Measurements from ENCODE around the gene TMEM190. TPM values are rescaled to one million over a fixed set of nuclear protein-coding genes. Genes with fewer than 3 reads are reported as not detected.

Gene TMEM190
- total and polyA plus RNA-seq, 2 of the 8 experiments (the other 6 are each of a cell fraction or from before 2014, with no cell fraction given), result 1.6 TPM; not detected in 1

- H3K36me3 ChIP-seq (ENCODE audit: control insufficient read depth in 2 of 4, insufficient read depth in 4 of 4, low read length in 3 of 4), result peaks cover 0 to 54% (median 15%) of the 10 kb centered on the region in 4 experiments; a peak in 4 of 8 replicates
- DNase-seq (ENCODE audit: low read depth in 1 of 2, low spot score in 2 of 2) (no peak), FAIRE-seq (no peak)
- H3K79me2 ChIP-seq (ENCODE audit: control insufficient read depth in 1 of 2, insufficient read depth in 2 of 2, low read length in 2 of 2), result no peaks in the 10 kb centered on the region
- H2BK5ac ChIP-seq (ENCODE audit: low read depth, low read length), result peak overlapping the region; percentile 92; the same call in 1 of the 2 replicates
- H4K20me1 ChIP-seq (replicated peaks in 1 of 2; ENCODE audit: control insufficient read depth in 1 of 2, insufficient read depth in 2 of 2, low read length in 2 of 2), result peaks cover 0 to 2% of the 10 kb centered on the region in 2 experiments
- H3K18ac ChIP-seq (ENCODE audit: extremely low read depth, low read length), result peak overlapping the region; percentile 10
- H3K23me2 ChIP-seq (ENCODE audit: low read depth, low read length), result peaks cover 1% of the 10 kb centered on the region; the same call in 1 of the 2 replicates
- POLR2A ChIA-PET (ENCODE audit: partially characterized antibody), result interaction anchor here (0.9 to 7.9 kb wide), 16 partner anchors 9 to 60 kb away, joined by 3 to 58 read pairs (median 6); partner anchors contain the start of genes IL11, TMEM190, TMEM238 and UBE2S
- no peak overlapping the region for H2BK20ac ChIP-seq (ENCODE audit: low read length)
- H3K27ac ChIP-seq (ENCODE audit: low read depth, low read length), result peak overlapping the region; percentile 76; the same call in 1 of the 2 replicates
- peak overlapping the region; percentile 45; the same call in 1 of the 2 replicates for H4K8ac ChIP-seq (ENCODE audit: extremely low read depth, insufficient read depth, low read length)
- no peaks in the 10 kb centered on the region for H3K79me1 ChIP-seq (ENCODE audit: low read depth, low read length)
- H3K4me3 ChIP-seq (ENCODE audit: extremely low read depth in 1 of 4, insufficient read depth in 2 of 4, low read depth in 3 of 4, low read length in 4 of 4), result no peak overlapping the region
- H4K5ac ChIP-seq (ENCODE audit: insufficient read length, low read depth, low read length), result peak overlapping the region; percentile 29
- CTCF ChIA-PET (ENCODE audit: partially characterized antibody), result interaction anchor here (0.6 to 2.9 kb wide), 8 partner anchors 10 to 187 kb away, joined by 3 to 12 read pairs (median 4); partner anchors contain the start of gene TMEM238
- H2BK12ac ChIP-seq (ENCODE audit: low read depth, low read length), result 0 out of 2 replicates have a peak overlapping the region, but pooled peaks have one; percentile 14
- no peak overlapping the region for H3K14ac ChIP-seq (ENCODE audit: insufficient read length)
- H2BK120ac ChIP-seq (replicated peaks; ENCODE audit: low read depth, low read length), result no peak overlapping the region
- H2BK15ac ChIP-seq (ENCODE audit: low read length), result no peak overlapping the region; the same call in 1 of the 2 replicates
- peak overlapping the region in 1 of 2 experiments; percentile 66; a peak in 2 of 4 replicates for H3K4me2 ChIP-seq (ENCODE audit: insufficient read depth in 1 of 2, low read depth in 2 of 2, low read length in 2 of 2)
- H3K56ac ChIP-seq (replicated peaks; ENCODE audit: insufficient read length, low read depth, low read length), result no peak overlapping the region
- H3K9ac ChIP-seq (replicated peaks in 1 of 4; ENCODE audit: extremely low read depth in 1 of 4, low read depth in 3 of 4, low read length in 3 of 4), result no peak overlapping the region
- TF ChIP-seq ATF2 (IDR thresholded peaks at IDR 0.05; ENCODE audit: low read length) (0 out of 2 replicates have a peak, but pooled peaks have one; percentile 8), E2F6 (IDR thresholded peaks at IDR 0.05) (no peak), RXRA (IDR thresholded peaks at IDR 0.05; ENCODE audit: insufficient read depth, low read depth, low read length) (no peak)
- peak overlapping the region; percentile 98 for H3K4ac ChIP-seq (replicated peaks; ENCODE audit: insufficient read length, low read depth, low read length)
- H2AFZ ChIP-seq (ENCODE audit: low read length), result no peak overlapping the region
- no peaks in the 10 kb centered on the region for H3K9me3 ChIP-seq (ENCODE audit: insufficient read depth in 2 of 2, low read depth in 1 of 2, low read length in 1 of 2)
- peaks cover 11 to 36% (median 24%) of the 10 kb centered on the region in 4 experiments for H3K4me1 ChIP-seq (replicated peaks in 1 of 4; ENCODE audit: control insufficient read depth in 3 of 4, insufficient read depth in 4 of 4, low read length in 3 of 4)
- 85% methylated on average over 3 of the region's 10 CpGs; no CpG with 5 or more reads in 1 of the 2 experiments for WGBS, 2 experiments (ENCODE audit: extremely low coverage in 1 of 2, insufficient coverage in 1 of 2, insufficient read length in 1 of 2, insufficient replicate concordance in 2 of 2, low coverage in 1 of 2, low lambda C conversion rate in 2 of 2, missing lambda C conversion rate in 1 of 2)
- peaks cover 5 to 10% (median 8%) of the 10 kb centered on the region in 4 experiments; a peak in 6 of 7 replicates for H3K27me3 ChIP-seq (replicated peaks in 1 of 4; ENCODE audit: control insufficient read depth in 3 of 4, extremely low read depth in 1 of 4, insufficient read depth in 3 of 4, low read length in 3 of 4)
- H4K91ac ChIP-seq (replicated peaks; ENCODE audit: insufficient read length, low read length), result peak overlapping the region; percentile 15
- no peak overlapping the region for H2AK5ac ChIP-seq (ENCODE audit: low read depth, low read length)
- H3K23ac ChIP-seq (ENCODE audit: insufficient read length), result no peak overlapping the region
Measured at GRCh38 chr19:55347442-55348009, 29.1 kb upstream of the TMEM190 start.
